GM21786 (cell line): ENCODE results near the gene CFAP97D2.
"Not testable (repeated sequence)": the region's sequence is repeated elsewhere in the genome, so short reads cannot be mapped to it uniquely, and the experiment has no call there.

Experiments used
- ATAC-seq: cut with Tn5 transposase; IDR thresholded peaks from one replicate; pipeline ENCODE4 v1.9.1; 2021; ENCODE audit not compliant: unreplicated experiment

CFAP97D2 gene

GRCh38 chr13:114230117-114230516 is 51.1 kb downstream of the CFAP97D2 start:
- no peak for ATAC-seq

GRCh38 chr13:114230575-114230974 is 51.5 kb downstream of the CFAP97D2 start:
- no peak for ATAC-seq

- ATAC-seq, result no peak
These were observed 52.8 kb downstream of the CFAP97D2 start for GRCh38 chr13:114231886-114232285.

- ATAC-seq, result no peak
These were observed 55.2 kb downstream of the CFAP97D2 start for GRCh38 chr13:114234266-114234644.

GRCh38 chr13:114234645-114235421 is 55.8 kb downstream of the CFAP97D2 start, which contains the start of gene CDC16:
Gene CDC16, plus strand, starts transcription at chr13:114234897. Its CDS starts 188 bp downstream, at chr13:114235085.
- peak; percentile 92 for ATAC-seq

GRCh38 chr13:114235697-114236096 is 56.6 kb downstream of the CFAP97D2 start:
- no peak for ATAC-seq

- ATAC-seq, result no peak
These were observed 57.2 kb downstream of the CFAP97D2 start for GRCh38 chr13:114236227-114236626.

- ATAC-seq, result no peak
These were observed 58.5 kb downstream of the CFAP97D2 start for GRCh38 chr13:114237415-114238112.

- ATAC-seq, result no peak
These were observed 62.9 kb downstream of the CFAP97D2 start for GRCh38 chr13:114241918-114242317.

- ATAC-seq, result no peak
These were observed 64.9 kb downstream of the CFAP97D2 start for GRCh38 chr13:114243971-114244370.

- ATAC-seq, result no peak
These were observed 65.6 kb downstream of the CFAP97D2 start for GRCh38 chr13:114244637-114245036.

GRCh38 chr13:114248011-114248410 is 69.0 kb downstream of the CFAP97D2 start:
- ATAC-seq, result no peak

- no peak for ATAC-seq
These were observed 70.0 kb downstream of the CFAP97D2 start for GRCh38 chr13:114249077-114249476.

- ATAC-seq, result not testable (repeated sequence)
These were observed 72.8 kb downstream of the CFAP97D2 start for GRCh38 chr13:114251639-114252440.

- no peak for ATAC-seq
These were observed 77.5 kb downstream of the CFAP97D2 start for GRCh38 chr13:114256547-114256946.

GRCh38 chr13:114257014-114257413 is 78.0 kb downstream of the CFAP97D2 start:
- ATAC-seq, result no peak

- no peak for ATAC-seq
These were observed 79.5 kb downstream of the CFAP97D2 start for GRCh38 chr13:114258589-114258988.

- ATAC-seq, result no peak
These were observed 80.3 kb downstream of the CFAP97D2 start for GRCh38 chr13:114259374-114259773.

GRCh38 chr13:114259974-114260373 is 80.9 kb downstream of the CFAP97D2 start:
- ATAC-seq, result no peak

- no peak for ATAC-seq
These were observed 81.8 kb downstream of the CFAP97D2 start for GRCh38 chr13:114260814-114261213.

- ATAC-seq, result no peak
These were observed 82.4 kb downstream of the CFAP97D2 start for GRCh38 chr13:114261328-114261965.
